Right lobe of liver (tissue), 4 donors: ENCODE data around the gene SV2B.

Experiments used
- POLR2A ChIP-seq: fragments of 450-650 bp; IDR thresholded peaks from one replicate; pipeline ENCODE4 v1.6.1; 2017; ENCODE audit warnings: antibody characterized with exemption, mild to moderate bottlenecking
- TF ChIP-seq, protein P1 (sequence below), 4 donors: fragments of 200-600 bp in 3 of 4; fragments of 450-650 bp in 1 of 4; IDR thresholded peaks; one replicate each; pipeline versions ENCODE4 v1.5.1 to v1.8.0; 2016 to 2022; ENCODE audit warnings: antibody characterized with exemption in 4 of 4, mild to moderate bottlenecking in 2 of 4
- donor health status: DM: no; HTN: no; CAD: no.
- donor health status: DM: no; HTN: no; CAD: no.
- donor health status: DM: no; HTN: yes; CAD: no.

DNA sequence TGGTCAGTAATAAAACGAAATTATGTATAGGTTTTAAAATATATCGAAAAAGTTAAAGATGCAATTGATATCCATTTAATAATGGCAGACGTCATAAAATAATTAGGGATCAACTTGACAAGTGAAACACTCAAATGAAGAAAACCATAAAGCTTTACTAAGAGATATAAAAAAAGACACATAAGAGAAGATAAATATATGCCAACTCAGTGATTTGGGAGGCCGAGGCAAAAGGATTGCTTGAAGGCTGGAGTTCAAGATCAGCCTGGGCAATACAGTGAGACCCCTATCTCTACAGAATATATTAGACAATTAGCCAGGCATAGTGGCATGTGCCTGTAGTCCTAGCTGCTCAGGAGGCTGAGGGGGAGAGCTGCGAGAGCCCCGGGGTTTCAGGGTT is 190.5 kb downstream of the SV2B start:
- TF ChIP-seq, protein P1, sequence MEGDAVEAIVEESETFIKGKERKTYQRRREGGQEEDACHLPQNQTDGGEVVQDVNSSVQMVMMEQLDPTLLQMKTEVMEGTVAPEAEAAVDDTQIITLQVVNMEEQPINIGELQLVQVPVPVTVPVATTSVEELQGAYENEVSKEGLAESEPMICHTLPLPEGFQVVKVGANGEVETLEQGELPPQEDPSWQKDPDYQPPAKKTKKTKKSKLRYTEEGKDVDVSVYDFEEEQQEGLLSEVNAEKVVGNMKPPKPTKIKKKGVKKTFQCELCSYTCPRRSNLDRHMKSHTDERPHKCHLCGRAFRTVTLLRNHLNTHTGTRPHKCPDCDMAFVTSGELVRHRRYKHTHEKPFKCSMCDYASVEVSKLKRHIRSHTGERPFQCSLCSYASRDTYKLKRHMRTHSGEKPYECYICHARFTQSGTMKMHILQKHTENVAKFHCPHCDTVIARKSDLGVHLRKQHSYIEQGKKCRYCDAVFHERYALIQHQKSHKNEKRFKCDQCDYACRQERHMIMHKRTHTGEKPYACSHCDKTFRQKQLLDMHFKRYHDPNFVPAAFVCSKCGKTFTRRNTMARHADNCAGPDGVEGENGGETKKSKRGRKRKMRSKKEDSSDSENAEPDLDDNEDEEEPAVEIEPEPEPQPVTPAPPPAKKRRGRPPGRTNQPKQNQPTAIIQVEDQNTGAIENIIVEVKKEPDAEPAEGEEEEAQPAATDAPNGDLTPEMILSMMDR (IDR thresholded peaks at IDR 0.05): no peak
- TF ChIP-seq POLR2A: no peak
